HUES48 (cell line): Measurements from ENCODE around the gene GLIS1.

Experiments used
- H3K27ac ChIP-seq: one replicate; pipeline ENCODE4 v1.7.0; 2013; ENCODE audit warnings: low read depth, low read length, inconsistent platforms
- H3K27me3 ChIP-seq: 2 replicates; pipeline ENCODE4 v1.6.1; 2013; ENCODE audit warnings: mild to moderate bottlenecking, low read length; ENCODE audit not compliant: control insufficient read depth, insufficient read depth
- H3K36me3 ChIP-seq: 2 replicates; pipeline ENCODE4 v1.6.1; 2013; ENCODE audit warnings: low read length; ENCODE audit not compliant: control insufficient read depth, insufficient read depth
- H3K4me1 ChIP-seq: 2 replicates; pipeline ENCODE4 v1.6.1; 2013; ENCODE audit warnings: mild to moderate bottlenecking, low read length; ENCODE audit not compliant: control insufficient read depth, insufficient read depth
- H3K4me3 ChIP-seq: 2 replicates; pipeline ENCODE4 v1.5.1; 2013; ENCODE audit warnings: mild to moderate bottlenecking, low read depth, low read length
- H3K9ac ChIP-seq: 2 replicates; pipeline ENCODE4 v1.6.1; 2013; ENCODE audit warnings: mild to moderate bottlenecking, low read depth, low read length, moderate library complexity
- H3K9me3 ChIP-seq: 2 replicates; pipeline ENCODE4 v1.6.1; 2013; ENCODE audit warnings: low read length; ENCODE audit not compliant: control insufficient read depth, insufficient read depth

Gene GLIS1

DNA sequence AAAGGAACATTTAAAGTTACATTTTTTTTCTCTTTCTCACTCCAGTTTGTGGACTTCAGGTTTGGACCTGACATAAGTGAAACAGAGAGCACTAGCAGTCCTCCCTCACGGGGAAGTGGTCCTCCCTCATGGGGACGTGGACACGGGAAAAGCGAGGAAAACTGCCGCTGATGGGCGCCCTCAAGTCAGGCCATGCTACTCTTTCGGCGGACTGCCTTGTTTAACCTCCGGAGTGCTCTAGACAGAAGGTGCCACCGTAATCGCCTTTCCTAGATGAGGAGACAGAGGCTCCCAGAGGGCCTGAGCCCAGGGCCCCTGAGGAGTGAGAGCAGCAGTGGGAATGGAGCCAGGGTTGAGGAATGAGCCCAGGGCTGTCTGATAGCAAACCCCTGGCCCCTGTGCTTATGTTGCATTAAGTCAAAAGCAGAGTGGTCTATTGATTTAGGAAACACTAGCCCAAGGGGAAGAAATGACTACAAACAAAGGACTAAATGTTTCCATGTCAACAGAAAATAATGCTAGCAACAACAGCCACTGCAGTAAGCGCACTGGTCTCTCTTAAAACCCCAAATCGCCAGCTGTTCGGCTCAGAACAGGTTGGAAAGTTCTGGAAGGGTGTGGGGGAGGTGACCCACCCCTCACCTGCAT, 195.7 kb downstream of the GLIS1 start:
- Histone ChIP-seq H3K27ac (no peak overlapping the region), H3K9ac (no peak overlapping the region), H3K9me3 (no peaks in the 10 kb centered on the region), H3K4me1 (no peaks in the 10 kb centered on the region), H3K4me3 (no peak overlapping the region), H3K27me3 (no peaks in the 10 kb centered on the region), H3K36me3 (no peaks in the 10 kb centered on the region)

DNA sequence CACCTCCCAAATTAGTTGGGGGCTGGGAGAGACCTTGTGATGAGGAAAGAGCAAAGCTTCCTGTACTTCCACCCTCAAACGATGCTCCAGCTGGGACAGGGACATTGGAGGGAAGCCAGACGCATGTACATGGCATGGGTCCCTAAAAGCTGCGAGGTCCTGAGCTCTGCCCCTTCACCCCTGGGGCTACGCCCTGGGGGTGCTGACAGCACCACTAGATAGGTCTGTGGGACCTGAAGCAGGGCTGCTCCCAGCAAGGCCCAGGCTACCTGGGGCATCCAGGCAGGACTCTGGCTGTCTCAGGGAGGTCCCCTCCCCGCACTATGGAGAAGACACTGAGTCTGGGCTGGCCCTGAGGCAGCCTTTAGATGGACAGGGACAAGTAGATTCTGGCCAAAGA, 196.4 kb downstream of the GLIS1 start:
- H3K27ac ChIP-seq, result no peak overlapping the region
- H3K36me3 ChIP-seq, result no peaks in the 10 kb centered on the region
- H3K27me3 ChIP-seq, result no peaks in the 10 kb centered on the region
- H3K4me3 ChIP-seq, result no peak overlapping the region
- H3K9ac ChIP-seq, result no peak overlapping the region
- H3K9me3 ChIP-seq, result no peaks in the 10 kb centered on the region
- H3K4me1 ChIP-seq, result no peaks in the 10 kb centered on the region

DNA sequence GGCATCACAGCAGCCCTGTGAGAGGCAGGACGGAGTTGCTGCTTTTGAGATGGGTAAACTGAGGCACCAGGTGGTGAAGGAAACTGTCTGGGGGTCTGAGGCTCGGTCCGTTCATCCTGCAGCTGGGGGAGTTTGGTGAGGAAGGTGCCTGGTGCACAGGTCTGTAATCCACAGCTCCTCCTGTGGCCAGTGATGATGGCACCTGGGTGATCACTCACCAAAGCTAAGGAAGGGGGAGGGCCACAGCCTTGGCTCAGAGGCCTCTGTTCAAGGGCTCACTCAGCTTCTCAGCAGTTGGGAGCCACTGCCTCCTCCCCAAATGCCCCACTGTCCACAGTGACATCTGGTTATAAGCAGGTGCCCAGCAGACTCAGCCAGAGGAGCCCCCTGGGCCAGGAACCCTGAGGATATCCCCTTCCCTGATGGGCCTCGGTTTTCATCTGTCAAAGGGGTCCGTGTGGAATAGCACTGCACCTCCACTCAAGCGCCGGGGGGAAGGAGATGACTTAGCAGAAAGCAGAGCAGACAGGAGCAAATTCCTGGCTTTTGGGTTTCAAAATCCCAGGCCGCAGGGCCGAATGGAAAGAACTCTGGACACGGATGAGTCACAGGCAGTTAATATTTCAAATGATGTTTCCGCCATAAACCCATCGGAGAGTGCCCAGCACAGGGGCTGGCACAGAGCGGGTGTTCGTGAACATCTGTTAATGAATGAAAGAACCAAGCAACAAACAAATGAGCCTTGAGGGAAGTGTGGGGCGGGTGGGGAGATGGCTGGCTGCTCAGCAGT, 197.0 kb downstream of the GLIS1 start:
- H3K4me3 ChIP-seq, result no peak overlapping the region
- H3K9ac ChIP-seq, result no peak overlapping the region
- no peak overlapping the region for H3K27ac ChIP-seq
- no peaks in the 10 kb centered on the region for H3K27me3 ChIP-seq
- no peaks in the 10 kb centered on the region for H3K4me1 ChIP-seq
- H3K9me3 ChIP-seq, result no peaks in the 10 kb centered on the region
- no peaks in the 10 kb centered on the region for H3K36me3 ChIP-seq

DNA sequence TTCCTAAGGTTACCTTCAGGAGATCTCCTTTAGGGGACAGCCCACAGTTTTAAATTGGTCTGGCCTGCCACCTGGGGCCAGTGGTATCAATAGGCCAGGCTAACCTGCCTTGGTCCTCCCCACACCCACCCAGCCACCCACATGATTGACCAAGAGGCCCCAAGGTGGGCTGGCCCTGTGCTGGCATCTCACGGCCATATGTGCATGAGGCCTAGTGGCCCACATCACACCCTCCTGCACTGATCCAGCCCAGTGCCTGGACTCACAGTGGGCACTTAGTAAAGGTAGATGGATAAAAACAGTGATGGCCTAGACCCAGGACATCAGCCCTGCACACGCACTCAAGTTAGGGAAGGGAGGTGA, 197.7 kb downstream of the GLIS1 start:
- no peaks in the 10 kb centered on the region for H3K4me1 ChIP-seq
- no peaks in the 10 kb centered on the region for H3K36me3 ChIP-seq
- H3K27me3 ChIP-seq, result no peaks in the 10 kb centered on the region
- no peak overlapping the region for H3K9ac ChIP-seq
- H3K27ac ChIP-seq, result no peak overlapping the region
- no peak overlapping the region for H3K4me3 ChIP-seq
- no peaks in the 10 kb centered on the region for H3K9me3 ChIP-seq

DNA sequence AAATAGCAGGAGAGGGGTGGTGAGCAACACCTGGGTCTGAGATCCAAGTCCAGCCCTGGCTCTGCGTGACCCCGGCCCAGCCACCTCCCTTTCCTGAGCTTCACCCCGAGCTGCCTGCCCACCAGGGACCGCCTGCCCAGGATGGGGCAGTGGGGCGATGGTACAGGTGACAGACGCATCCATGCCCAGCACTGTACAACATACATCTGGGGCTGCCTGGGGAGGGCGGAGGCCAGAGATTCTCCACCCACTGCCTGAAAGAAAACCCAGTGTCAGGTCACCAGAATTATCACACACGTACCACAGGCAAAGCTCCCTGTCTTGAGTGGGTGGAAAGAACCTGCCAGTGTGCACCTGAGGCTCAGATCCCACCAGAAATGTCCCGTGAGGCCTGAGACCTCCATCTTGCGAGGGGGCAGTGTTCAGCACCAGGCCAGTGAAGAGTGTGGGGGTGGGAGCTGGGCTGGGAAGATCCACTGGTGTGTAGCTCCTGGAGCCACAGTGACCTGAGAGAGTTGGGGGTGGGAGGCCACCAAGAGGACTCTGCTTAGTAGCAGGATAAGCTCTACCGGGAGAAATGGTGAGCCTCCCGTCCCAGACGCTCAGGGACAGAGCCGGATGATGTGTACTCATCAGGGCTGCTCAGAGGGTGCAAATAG, 198.2 kb downstream of the GLIS1 start:
- Histone ChIP-seq H3K4me3 (no peak overlapping the region), H3K9ac (no peak overlapping the region), H3K27me3 (no peaks in the 10 kb centered on the region), H3K27ac (no peak overlapping the region), H3K36me3 (no peaks in the 10 kb centered on the region), H3K4me1 (no peaks in the 10 kb centered on the region), H3K9me3 (no peaks in the 10 kb centered on the region)

DNA sequence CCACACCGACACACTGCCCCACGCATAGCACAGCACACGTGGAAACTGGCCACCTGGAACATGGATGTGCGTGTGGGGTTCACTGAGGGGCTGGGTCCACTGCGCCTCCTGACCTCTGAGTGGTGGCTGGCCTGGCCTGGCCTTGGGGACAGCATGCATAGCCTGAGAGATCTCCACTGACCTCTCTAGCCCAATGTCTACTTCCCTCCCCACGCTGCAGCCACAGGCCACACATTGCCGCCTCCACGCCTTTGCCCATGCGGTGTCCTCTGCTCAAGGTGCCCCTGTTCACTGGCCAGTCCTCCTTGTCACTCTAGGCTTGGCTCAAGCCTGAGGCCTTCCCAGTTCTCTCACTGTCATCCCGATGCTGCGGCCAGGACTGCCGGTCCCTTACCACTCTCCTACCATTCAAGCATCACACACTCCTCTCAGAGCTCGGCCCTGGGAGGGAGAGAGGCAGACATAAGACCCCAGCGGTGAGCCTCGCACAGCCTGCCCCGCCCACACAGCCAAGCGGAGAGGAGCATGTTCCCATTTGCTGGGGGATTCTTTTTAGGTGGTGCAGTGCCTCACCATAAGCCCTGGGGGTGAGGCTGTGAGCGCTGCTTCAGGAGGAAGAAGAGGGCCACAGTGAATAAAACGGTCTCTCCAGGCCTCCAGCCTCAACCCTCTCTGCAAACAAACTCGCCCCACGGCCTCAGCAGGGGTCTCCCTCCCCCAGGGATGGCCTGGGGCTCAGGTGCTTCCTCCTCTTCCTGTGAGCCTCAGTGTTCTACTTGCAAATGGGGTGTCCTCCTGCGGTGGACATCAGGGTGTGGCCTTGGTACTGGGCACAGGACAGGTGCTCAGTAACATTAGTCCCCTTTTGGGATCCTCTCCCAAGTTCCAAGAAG, 199.0 kb downstream of the GLIS1 start:
- Histone ChIP-seq H3K36me3 (no peaks in the 10 kb centered on the region), H3K27me3 (no peaks in the 10 kb centered on the region), H3K4me1 (no peaks in the 10 kb centered on the region), H3K27ac (no peak overlapping the region), H3K9ac (no peak overlapping the region), H3K9me3 (no peaks in the 10 kb centered on the region), H3K4me3 (no peak overlapping the region)

DNA sequence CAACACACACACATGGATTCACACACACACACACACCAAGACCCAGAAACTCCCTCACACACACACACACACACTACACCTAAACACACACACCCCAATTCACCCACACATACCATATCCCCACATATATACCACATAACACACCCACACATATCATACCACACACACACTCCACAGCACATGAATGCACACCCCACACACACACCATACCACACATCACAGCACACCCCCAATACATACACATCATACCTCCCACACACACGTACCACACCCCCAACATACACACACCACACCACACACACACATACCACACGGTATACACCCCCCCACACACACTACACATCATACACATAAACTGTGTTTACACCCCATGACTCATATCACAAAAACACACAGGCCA, 199.7 kb downstream of the GLIS1 start:
- no peaks in the 10 kb centered on the region for H3K9me3 ChIP-seq
- H3K36me3 ChIP-seq, result no peaks in the 10 kb centered on the region
- no peak overlapping the region for H3K4me3 ChIP-seq
- H3K4me1 ChIP-seq, result no peaks in the 10 kb centered on the region
- H3K27ac ChIP-seq, result no peak overlapping the region
- no peaks in the 10 kb centered on the region for H3K27me3 ChIP-seq
- H3K9ac ChIP-seq, result no peak overlapping the region

DNA sequence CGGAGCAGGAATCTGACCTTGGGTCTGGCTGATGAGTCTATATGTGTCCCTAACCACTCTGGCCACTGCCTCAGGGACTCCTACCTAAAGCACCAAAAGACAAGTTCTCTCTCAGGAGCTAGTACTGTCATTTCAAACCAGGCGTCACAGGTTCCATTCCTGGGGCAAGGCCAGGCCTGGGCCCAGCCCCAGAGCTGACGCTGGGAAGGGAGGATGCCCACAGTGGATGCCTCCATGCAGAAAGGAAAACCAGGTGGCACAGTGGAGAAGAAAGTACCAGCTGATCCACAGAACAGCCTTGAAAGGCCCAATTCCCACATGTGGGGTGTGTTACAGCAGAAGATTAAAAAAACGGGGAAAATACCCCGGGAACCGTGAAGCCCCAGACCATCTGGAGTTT, 202.4 kb downstream of the GLIS1 start:
- Histone ChIP-seq H3K9me3 (no peaks in the 10 kb centered on the region), H3K4me3 (no peak overlapping the region), H3K27ac (no peak overlapping the region), H3K36me3 (no peaks in the 10 kb centered on the region), H3K9ac (no peak overlapping the region), H3K27me3 (no peaks in the 10 kb centered on the region), H3K4me1 (no peaks in the 10 kb centered on the region)

DNA sequence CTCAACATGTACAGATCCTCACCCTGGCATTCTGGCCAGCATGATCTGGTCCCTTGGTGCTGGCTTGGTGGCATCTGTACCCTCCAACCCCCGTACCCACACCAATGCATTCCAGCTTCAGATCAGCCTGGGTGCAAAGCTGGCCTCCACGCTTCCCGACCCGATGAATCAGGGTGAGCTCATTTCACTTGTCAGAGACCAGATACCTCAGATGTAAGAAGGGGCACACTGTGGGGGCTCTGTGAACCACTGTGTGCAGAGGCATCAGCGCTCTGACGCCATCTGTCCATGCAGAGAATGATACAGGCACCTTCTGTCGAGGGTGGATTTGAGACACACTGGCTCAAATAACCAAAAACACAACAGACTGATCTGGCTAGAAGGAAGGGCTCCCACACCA, 203.1 kb downstream of the GLIS1 start:
- no peaks in the 10 kb centered on the region for H3K36me3 ChIP-seq
- H3K27me3 ChIP-seq, result no peaks in the 10 kb centered on the region
- H3K4me1 ChIP-seq, result no peaks in the 10 kb centered on the region
- H3K27ac ChIP-seq, result no peak overlapping the region
- no peak overlapping the region for H3K4me3 ChIP-seq
- H3K9ac ChIP-seq, result no peak overlapping the region
- H3K9me3 ChIP-seq, result no peaks in the 10 kb centered on the region

DNA sequence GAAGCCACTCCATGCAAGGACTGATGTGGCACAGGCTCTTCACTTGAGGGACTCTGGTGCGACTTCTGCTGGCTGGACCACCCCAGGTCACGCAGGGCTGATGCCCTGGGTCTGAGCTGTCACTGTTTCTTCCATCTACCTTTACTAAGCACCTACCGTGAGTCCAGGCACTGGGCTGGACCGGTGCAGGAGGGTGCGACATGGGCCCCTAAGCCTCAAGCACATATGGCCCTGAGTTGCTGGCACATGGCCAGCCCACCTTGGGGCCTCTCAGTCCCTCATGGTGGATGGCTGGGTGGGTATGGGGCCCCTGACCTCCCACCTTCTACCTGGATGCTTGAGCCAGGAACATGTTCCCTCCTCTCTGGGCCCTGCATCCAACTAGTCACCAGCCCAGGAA, 203.7 kb downstream of the GLIS1 start:
- Histone ChIP-seq H3K4me1 (no peaks in the 10 kb centered on the region), H3K36me3 (no peaks in the 10 kb centered on the region), H3K27ac (no peak overlapping the region), H3K27me3 (no peaks in the 10 kb centered on the region), H3K9ac (no peak overlapping the region), H3K9me3 (no peaks in the 10 kb centered on the region), H3K4me3 (no peak overlapping the region)
